Measurements from ENCODE around the gene PLCH1.

DNA sequence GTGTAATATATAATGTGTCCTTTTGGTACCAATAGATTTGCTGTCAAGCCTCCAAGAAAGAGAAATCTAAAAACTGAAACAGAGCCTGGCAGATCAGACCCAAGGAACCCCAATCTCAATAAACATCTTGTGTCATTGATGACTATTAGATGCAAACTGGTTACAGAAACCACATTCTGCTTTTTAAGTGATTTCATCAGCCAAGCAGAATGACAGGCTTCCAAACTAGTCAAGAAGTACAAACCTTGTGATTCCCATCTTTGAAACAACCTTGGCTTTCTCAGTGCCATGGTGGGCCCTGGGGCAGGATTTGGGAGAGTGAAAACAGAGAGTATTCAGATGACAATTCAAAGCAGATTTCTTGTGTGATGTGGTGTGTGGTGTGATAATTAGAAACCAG is 405.8 kb downstream of the PLCH1 start:
- no peak for TF ChIP-seq ZNF256 (CRISPR knock-in tag; conservative IDR thresholded peaks at IDR 0.05)
- TF ChIP-seq ZBTB1 (CRISPR knock-in tag; IDR thresholded peaks at IDR 0.05; ENCODE audit: borderline replicate concordance) = no peak
- TF ChIP-seq, protein P1, sequence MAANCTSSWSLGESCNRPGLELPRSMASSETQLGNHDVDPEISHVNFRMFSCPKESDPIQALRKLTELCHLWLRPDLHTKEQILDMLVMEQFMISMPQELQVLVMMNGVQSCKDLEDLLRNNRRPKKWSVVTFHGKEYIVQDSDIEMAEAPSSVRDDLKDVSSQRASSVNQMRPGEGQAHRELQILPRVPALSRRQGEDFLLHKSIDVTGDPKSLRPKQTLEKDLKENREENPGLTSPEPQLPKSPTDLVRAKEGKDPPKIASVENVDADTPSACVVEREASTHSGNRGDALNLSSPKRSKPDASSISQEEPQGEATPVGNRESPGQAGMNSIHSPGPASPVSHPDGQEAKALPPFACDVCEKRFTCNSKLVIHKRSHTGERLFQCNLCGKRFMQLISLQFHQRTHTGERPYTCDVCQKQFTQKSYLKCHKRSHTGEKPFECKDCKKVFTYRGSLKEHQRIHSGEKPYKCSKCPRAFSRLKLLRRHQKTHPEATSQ (CRISPR knock-in tag; IDR thresholded peaks at IDR 0.05; ENCODE audit: borderline replicate concordance) = no peak
- no peak for TF ChIP-seq ZNF10 (CRISPR knock-in tag; IDR thresholded peaks at IDR 0.05; ENCODE audit: borderline replicate concordance, low read depth)
- no peak for TF ChIP-seq NAIF1 (CRISPR knock-in tag; IDR thresholded peaks at IDR 0.05; ENCODE audit: borderline replicate concordance)
- TF ChIP-seq ZNF24 (IDR thresholded peaks at IDR 0.05) = no peak
- TF ChIP-seq MTA3 (CRISPR knock-in tag; IDR thresholded peaks at IDR 0.05) = no peak
- no peak for TF ChIP-seq POLR2AphosphoS2 (IDR thresholded peaks at IDR 0.05; ENCODE audit: low read depth, low read length)
- TF ChIP-seq RXRA (CRISPR knock-in tag; IDR thresholded peaks at IDR 0.05) = no peak

Measured in HepG2 (cell line).